HFFc6 (cell line): ENCODE results near the gene SLC22A23. TPM values are rescaled to one million over a fixed set of nuclear protein-coding genes. Genes with fewer than 3 reads are reported as not detected.

Experiments
- DNase-seq: peaks from one replicate; pipeline ENCODE4 v3.0.0-alpha.2; 2018
- H3K27ac Mint-ChIP-seq: 2 replicates; pipeline ENCODE4 v1.8.0; 2020; ENCODE audit warnings: mild to moderate bottlenecking, mixed read lengths
- H3K27me3 Mint-ChIP-seq: 2 replicates; pipeline ENCODE4 v1.8.0; 2021; ENCODE audit warnings: mild to moderate bottlenecking, moderate library complexity, mixed read lengths; ENCODE audit not compliant: insufficient read depth
- H3K36me3 Mint-ChIP-seq: 2 replicates; pipeline ENCODE4 v1.8.0; 2021; ENCODE audit warnings: low read depth, mixed read lengths
- H3K4me1 Mint-ChIP-seq: 2 replicates; pipeline ENCODE4 v1.8.0; 2020; ENCODE audit warnings: low read depth, mixed read lengths
- H3K4me3 Mint-ChIP-seq: 2 replicates; pipeline ENCODE4 v1.8.0; 2020; ENCODE audit warnings: mild to moderate bottlenecking, moderate library complexity, mixed read lengths
- H3K9me3 Mint-ChIP-seq: 2 replicates; pipeline ENCODE4 v1.8.0; 2020; ENCODE audit warnings: mild to moderate bottlenecking, mixed read lengths
- total RNA-seq, 6 experiments: library from RNA; stranded (reverse); fragmentation: NEBNext Ultra II Directional; extraction: Animal tissue kit (Norgen Biotek cat#: 25700); gene quantifications; 2 replicates in 1 of 6; 3 replicates in 5 of 6; pipeline ENCODE4 v1.2.3, GENCODE V29; 2021
- TF ChIP-seq, protein P1 (sequence below): fragments of 200-600 bp; sonication (generic); IDR thresholded peaks from 2 replicates; pipeline ENCODE4 v1.5.0; 2021; ENCODE audit warnings: antibody characterized with exemption, mild to moderate bottlenecking

SLC22A23 gene
- total RNA-seq, 6 experiments from 2014 or later = 0.10 to 0.55 (median 0.21) TPM

- Mint-ChIP-seq H3K4me3 (no peak overlapping the region), H3K4me1 (no peaks in the 10 kb centered on the region), H3K27ac (no peak overlapping the region), H3K36me3 (no peaks in the 10 kb centered on the region), H3K9me3 (no peaks in the 10 kb centered on the region), H3K27me3 (peaks cover 20% of the 10 kb centered on the region)
- TF ChIP-seq, protein P1, sequence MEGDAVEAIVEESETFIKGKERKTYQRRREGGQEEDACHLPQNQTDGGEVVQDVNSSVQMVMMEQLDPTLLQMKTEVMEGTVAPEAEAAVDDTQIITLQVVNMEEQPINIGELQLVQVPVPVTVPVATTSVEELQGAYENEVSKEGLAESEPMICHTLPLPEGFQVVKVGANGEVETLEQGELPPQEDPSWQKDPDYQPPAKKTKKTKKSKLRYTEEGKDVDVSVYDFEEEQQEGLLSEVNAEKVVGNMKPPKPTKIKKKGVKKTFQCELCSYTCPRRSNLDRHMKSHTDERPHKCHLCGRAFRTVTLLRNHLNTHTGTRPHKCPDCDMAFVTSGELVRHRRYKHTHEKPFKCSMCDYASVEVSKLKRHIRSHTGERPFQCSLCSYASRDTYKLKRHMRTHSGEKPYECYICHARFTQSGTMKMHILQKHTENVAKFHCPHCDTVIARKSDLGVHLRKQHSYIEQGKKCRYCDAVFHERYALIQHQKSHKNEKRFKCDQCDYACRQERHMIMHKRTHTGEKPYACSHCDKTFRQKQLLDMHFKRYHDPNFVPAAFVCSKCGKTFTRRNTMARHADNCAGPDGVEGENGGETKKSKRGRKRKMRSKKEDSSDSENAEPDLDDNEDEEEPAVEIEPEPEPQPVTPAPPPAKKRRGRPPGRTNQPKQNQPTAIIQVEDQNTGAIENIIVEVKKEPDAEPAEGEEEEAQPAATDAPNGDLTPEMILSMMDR = no peak
- DNase-seq = no peak
Observed at GRCh38 chr6:3449750-3450305, 7.0 kb downstream of the SLC22A23 start.

GRCh38 chr6:3449321-3449720 is 7.5 kb downstream of the SLC22A23 start:
- TF ChIP-seq, protein P1 = no peak
- Mint-ChIP-seq H3K27ac (no peak overlapping the region), H3K36me3 (no peaks in the 10 kb centered on the region)

DNA sequence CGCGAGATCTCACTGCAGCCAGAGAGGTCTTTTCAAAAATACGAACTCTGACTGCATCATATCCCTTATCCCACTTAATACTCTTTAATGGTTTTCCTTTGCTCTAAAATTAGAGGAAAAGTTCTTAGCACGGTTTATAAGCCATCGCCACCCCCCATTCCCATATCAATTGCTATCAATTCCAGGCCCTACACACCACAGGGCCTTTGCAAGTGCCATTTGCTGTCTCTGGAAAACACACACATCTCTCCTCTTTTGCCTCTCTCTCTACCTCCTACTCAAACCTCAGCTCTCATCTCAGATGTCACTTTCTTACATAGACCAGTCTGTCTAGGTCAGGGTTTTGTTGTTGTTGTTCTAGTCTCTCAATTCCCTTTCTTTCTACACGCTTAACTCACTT is 9.8 kb downstream of the SLC22A23 start:
- Mint-ChIP-seq H3K4me1 (peaks cover 8% of the 10 kb centered on the region), H3K4me3 (no peak overlapping the region), H3K27me3 (peaks cover 29% of the 10 kb centered on the region), H3K36me3 (no peaks in the 10 kb centered on the region), H3K27ac (no peak overlapping the region), H3K9me3 (no peaks in the 10 kb centered on the region)
- TF ChIP-seq, protein P1 = no peak
- no peak for DNase-seq

More at GRCh38 chr6:3449321-3449720, 7.5 kb downstream of the SLC22A23 start:
- H3K9me3 Mint-ChIP-seq = no peaks in the 10 kb centered on the region
- no peaks in the 10 kb centered on the region for H3K4me1 Mint-ChIP-seq
- no peak overlapping the region for H3K4me3 Mint-ChIP-seq
- peaks cover 23% of the 10 kb centered on the region for H3K27me3 Mint-ChIP-seq
- no peak for DNase-seq

DNA sequence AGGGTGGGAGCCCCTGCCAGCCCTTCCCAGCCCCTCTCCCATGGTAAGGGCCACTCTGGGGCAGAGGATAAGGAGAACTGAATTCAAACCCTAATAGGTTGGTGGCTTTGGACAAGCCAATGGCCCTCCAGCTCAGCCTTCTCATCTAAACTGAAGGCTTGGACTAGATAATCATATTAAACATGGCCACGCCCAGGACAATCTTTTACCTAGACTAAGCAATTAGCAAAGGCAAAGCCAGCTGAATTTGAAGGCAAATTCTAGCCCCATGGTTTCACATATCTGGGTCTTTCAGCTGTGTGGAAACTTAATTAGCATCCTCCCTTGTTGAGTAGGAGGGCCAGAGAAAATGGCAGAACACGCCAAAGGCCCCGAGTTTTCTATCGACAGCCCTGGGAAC is 10.7 kb downstream of the SLC22A23 start:
- no peak for DNase-seq
- no peaks in the 10 kb centered on the region for H3K36me3 Mint-ChIP-seq
- peaks cover 29% of the 10 kb centered on the region for H3K27me3 Mint-ChIP-seq
- no peak overlapping the region for H3K4me3 Mint-ChIP-seq
- H3K4me1 Mint-ChIP-seq = peaks cover 8% of the 10 kb centered on the region
- H3K27ac Mint-ChIP-seq = no peak overlapping the region
- TF ChIP-seq, protein P1 = no peak
- no peaks in the 10 kb centered on the region for H3K9me3 Mint-ChIP-seq

DNA sequence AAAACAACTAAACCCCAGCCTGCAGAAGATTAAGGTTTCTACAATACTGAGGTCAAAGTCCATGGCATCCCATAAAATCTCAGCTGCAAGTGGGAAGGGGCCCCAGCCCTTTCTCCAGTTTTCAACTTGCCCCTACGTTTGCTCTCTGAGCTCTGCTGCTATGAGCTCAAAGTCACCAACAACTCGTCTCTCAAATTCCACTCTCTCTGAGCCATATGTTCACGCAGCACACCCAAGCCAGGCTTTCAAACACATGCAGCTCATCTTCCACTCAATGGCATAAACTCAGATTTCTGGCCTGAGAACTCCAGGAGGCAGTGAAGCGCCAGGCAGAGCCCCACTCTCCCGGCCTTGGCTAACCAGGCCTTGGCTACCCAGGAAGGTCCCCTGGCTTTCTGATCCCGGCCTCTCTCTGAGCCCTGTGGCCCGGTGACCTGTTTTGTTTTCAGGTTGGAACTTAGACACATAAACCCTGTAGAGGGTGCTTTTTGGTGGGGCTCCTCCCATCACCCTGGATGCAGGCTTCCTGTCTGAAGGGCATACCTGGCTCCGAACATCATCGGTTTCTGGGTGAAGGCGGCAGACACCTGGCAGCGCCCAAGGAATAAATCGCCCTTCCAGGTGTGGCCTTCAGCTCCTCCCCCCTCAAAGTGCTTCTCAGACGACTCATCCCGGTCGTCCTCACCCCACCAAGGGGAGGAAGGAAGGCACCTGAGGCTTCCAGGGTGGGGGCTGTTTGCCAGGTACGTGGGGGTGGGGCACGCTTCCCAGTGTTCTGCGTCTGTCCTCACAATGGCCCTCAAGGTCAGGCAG is 12.4 kb downstream of the SLC22A23 start:
- H3K27ac Mint-ChIP-seq = no peak overlapping the region
- peaks cover 8% of the 10 kb centered on the region for H3K4me1 Mint-ChIP-seq
- no peaks in the 10 kb centered on the region for H3K9me3 Mint-ChIP-seq
- H3K36me3 Mint-ChIP-seq = no peaks in the 10 kb centered on the region
- no peak overlapping the region for H3K4me3 Mint-ChIP-seq
- TF ChIP-seq, protein P1 = no peak
- peaks cover 41% of the 10 kb centered on the region for H3K27me3 Mint-ChIP-seq
- no peak for DNase-seq
